Heart left ventricle (tissue), 16 donors: ENCODE results near the gene MRPL20. TPM values are rescaled to one million over a fixed set of nuclear protein-coding genes. Genes with fewer than 3 reads are reported as not detected.
A peak's percentile ranks its signal among the peaks of the same experiment; 100 is the strongest.

ENCODE experiments used
- ATAC-seq, 4 donors: fragments of 200-7000 bp; cut with Tn5 transposase; one replicate each; pipeline ENCODE4 v1.9.1; 2020 to 2022; ENCODE audit warnings: moderate library complexity in 4 of 4, mild to moderate bottlenecking in 3 of 4, moderate number of reproducible peaks in 1 of 4
- DNase-seq, 5 donors: peaks; one replicate each; pipeline ENCODE4 v3.0.0-alpha.2; 2020
- H3K27ac ChIP-seq, 12 donors: fragments of 200-600 bp; sonication (generic) in 4 of 12; one replicate each; pipeline versions ENCODE4 v1.5.0 to v1.8.0; 2016 to 2022; ENCODE audit warnings: mild to moderate bottlenecking in 2 of 12
- H3K27me3 ChIP-seq, 9 donors: fragments of 200-600 bp; sonication (generic) in 2 of 9; one replicate each; pipeline versions ENCODE4 v1.5.1 to v1.8.0; 2016 to 2022; ENCODE audit warnings: mild to moderate bottlenecking in 3 of 9
- H3K36me3 ChIP-seq, 9 donors: fragments of 200-600 bp; sonication (generic) in 2 of 9; one replicate each; pipeline versions ENCODE4 v1.5.0 to v1.8.0; 2018 to 2022; ENCODE audit warnings: mild to moderate bottlenecking in 2 of 9
- H3K4me1 ChIP-seq, 12 donors: fragments of 200-600 bp; sonication (generic) in 4 of 12; one replicate each; pipeline versions ENCODE4 v1.5.0 to v1.8.0; 2016 to 2022; ENCODE audit warnings: mild to moderate bottlenecking in 3 of 12
- H3K4me3 ChIP-seq, 12 donors: fragments of 200-600 bp; sonication (generic) in 4 of 12; one replicate each; pipeline versions ENCODE4 v1.5.0 to v1.8.0; 2017 to 2022; ENCODE audit warnings: mild to moderate bottlenecking in 9 of 12, moderate library complexity in 4 of 12
- H3K9me3 ChIP-seq, 12 donors: fragments of 200-600 bp; sonication (generic) in 4 of 12; one replicate each; pipeline versions ENCODE4 v1.5.0 to v1.8.0; 2016 to 2022; ENCODE audit warnings: mild to moderate bottlenecking in 1 of 12
- CTCF ChIP-seq, 12 donors: fragments of 200-600 bp; sonication (generic) in 4 of 12; IDR thresholded peaks; one replicate each; pipeline versions ENCODE4 v1.5.0 to v1.8.0; 2018 to 2022; ENCODE audit warnings: antibody characterized with exemption in 12 of 12, mild to moderate bottlenecking in 5 of 12
- POLR2A ChIP-seq, 2 donors: fragments of 450-650 bp; IDR thresholded peaks; one replicate each; pipeline ENCODE4 v1.6.1; 2017; ENCODE audit warnings: antibody characterized with exemption in 2 of 2, mild to moderate bottlenecking in 2 of 2, moderate library complexity in 2 of 2
- WGBS, 4 donors: extraction: QIAGEN DNeasy Blood & Tissue Kit in 2 of 4; methylation state at CpG; one replicate each; pipeline versions ENCODE4 v1.1.5 to v1.1.7; 2013 to 2018; 5-methylcytosine and 5-hydroxymethylcytosine counted together
- intact Hi-C, 10 donors: fragments of 100-400 bp; cut with DNase I; formaldehyde crosslinking; loops; one replicate each; pipeline versions ENCODE4 v1.11.1 to v1.14.2; 2022
- polyA plus RNA-seq, 2 donors: library from polyadenylated mRNA; stranded (reverse); fragments of 200-250 nt; gene quantifications; one replicate each; pipeline ENCODE4 v1.2.3, GENCODE V29; 2013
- total RNA-seq, 9 donors: library from RNA; depleted of rRNA in 2 of 9; stranded (reverse); fragments of >200 nt in 2 of 9; fragmentation: NEBNext Ultra II Directional in 3 of 9; extraction: Animal tissue kit (Norgen Biotek cat#: 25700) in 3 of 9; gene quantifications; one replicate each; pipeline versions ENCODE4 v1.1.0 to v1.2.4, GENCODE V29; 2016 to 2023
- donor health status: ischemic (EF 13 %, LVEDD 7.1; RV severe dilation, severe dysfunction).
- donor health status: healthy with polysubstance abuse.
- donor health status: DM: no; HTN: yes; CAD: no.
- donor health status: DM: no; HTN: no; CAD: no.
- donor health status: ischemic (EF 25% LVEDD 6.9; RV normal size, moderate dysfunction).
- donor health status: ischemic (EF 25% LVEDD 5.7; RV mildly dilated, moderate dysfunction).
- donor health status: healthy.
- donor health status: DM: yes; HTN: yes; CAD: no.
- donor health status: ischemic (EF 35%, LVEDD 5.7; RV mildly dilated, moderate dysfunction).
- donor health status: nonischemic (EF 11% LVEDD 7.7; RV severe dilation, severe dysfunction).
- donor health status: DM: yes; HTN: yes; CAD: no.
- donor health status: PGD.
- donor health status: ischemic (EF 29% LVEDD 5.4; RV normal size, mild dysfunction).
- donor health status: nonischemic (EF 23%, LVEDD 6.1; RV moderate dilation, normal function).

Gene MRPL20
- total and polyA plus RNA-seq, 11 donors = 112 to 238 (median 141) TPM

- H3K9me3 ChIP-seq = no peaks in the 10 kb centered on the region
- H3K4me3 ChIP-seq = no peak overlapping the region
- H3K4me1 ChIP-seq = peaks cover 0 to 38% (median 17%) of the 10 kb centered on the region in 12 donors
- H3K27me3 ChIP-seq = peaks cover 0 to 24% (median 0%) of the 10 kb centered on the region in 9 donors
- no peaks in the 10 kb centered on the region for H3K36me3 ChIP-seq
- H3K27ac ChIP-seq = peak overlapping the region in 1 of 12 donors; percentile 26
- ATAC-seq = no peak
- intact Hi-C loops = no loop called here
- DNase-seq = peak in 2 of 5 donors; percentile 17 to 52
- no peak for TF ChIP-seq CTCF (IDR thresholded peaks at IDR 0.05)
- TF ChIP-seq POLR2A (IDR thresholded peaks at IDR 0.05) = no peak
- WGBS, 4 donors = 68 to 83% (median 78%) methylated on average over 10 to 12 of the region's 12 CpGs
These were observed 18.3 kb upstream of the MRPL20 start for GRCh38 chr1:1425426-1425752.

GRCh38 chr1:1424707-1425106 lies 17.6 kb upstream of the MRPL20 start:
- WGBS, 4 donors = 77 to 91% (median 85%) methylated on average over 15 of the region's 15 CpGs
- intact Hi-C loops = no loop called here
- DNase-seq (peak in 2 of 5 donors; percentile 14 to 17), ATAC-seq (no peak)
- TF ChIP-seq POLR2A (IDR thresholded peaks at IDR 0.05) (no peak), CTCF (IDR thresholded peaks at IDR 0.05) (no peak)
- no peak overlapping the region for H3K27ac ChIP-seq
- no peak overlapping the region for H3K4me3 ChIP-seq
- H3K9me3 ChIP-seq = no peaks in the 10 kb centered on the region
- H3K36me3 ChIP-seq = no peaks in the 10 kb centered on the region
- peaks cover 0 to 36% (median 11%) of the 10 kb centered on the region in 12 donors for H3K4me1 ChIP-seq
- H3K27me3 ChIP-seq = peaks cover 0 to 24% (median 0%) of the 10 kb centered on the region in 9 donors

GRCh38 chr1:1423245-1423597 lies 16.1 kb upstream of the MRPL20 start:
- TF ChIP-seq POLR2A (IDR thresholded peaks at IDR 0.05) = no peak
- no peak for TF ChIP-seq CTCF (IDR thresholded peaks at IDR 0.05)
- H3K4me3 ChIP-seq = no peak overlapping the region
- intact Hi-C loops = no loop called here
- peaks cover 0 to 21% (median 0%) of the 10 kb centered on the region in 9 donors for H3K27me3 ChIP-seq
- H3K9me3 ChIP-seq = no peaks in the 10 kb centered on the region
- DNase-seq (peak in 1 of 5 donors; percentile 4), ATAC-seq (no peak)
- 75 to 89% (median 81%) methylated on average over 7 of the region's 7 CpGs for WGBS, 4 donors
- peaks cover 0 to 32% (median 2%) of the 10 kb centered on the region in 12 donors for H3K4me1 ChIP-seq
- H3K36me3 ChIP-seq = no peaks in the 10 kb centered on the region
- H3K27ac ChIP-seq = no peak overlapping the region

GRCh38 chr1:1422465-1423244 lies 15.6 kb upstream of the MRPL20 start:
- Histone ChIP-seq H3K36me3 (no peaks in the 10 kb centered on the region), H3K4me1 (peaks cover 0 to 29% (median 2%) of the 10 kb centered on the region in 12 donors), H3K27ac (no peak overlapping the region), H3K4me3 (no peak overlapping the region), H3K27me3 (peaks cover 0 to 19% (median 0%) of the 10 kb centered on the region in 9 donors), H3K9me3 (no peaks in the 10 kb centered on the region)
- WGBS, 4 donors = 52 to 64% (median 55%) methylated on average over 23 to 29 of the region's 29 CpGs
- TF ChIP-seq CTCF (IDR thresholded peaks at IDR 0.05) = no peak
- TF ChIP-seq POLR2A (IDR thresholded peaks at IDR 0.05) = no peak
- ATAC-seq (no peak), DNase-seq (peak in 2 of 5 donors; percentile 23 to 31)
- intact Hi-C loops = no loop called here
